ENCODE data around the gene TMEM143. TPM values are rescaled to one million over a fixed set of nuclear protein-coding genes. Genes with fewer than 3 reads are reported as not detected.

Gene TMEM143
- total RNA-seq, 1 experiment from 2014 or later, result 6.6 TPM

- in situ Hi-C loops (cut with HindIII; ENCODE audit: low pct_unique_long_range_greater_than_20kb, low sequenced_read_pairs) (no loop called here), intact Hi-C loops (cut with micrococcal nuclease; ENCODE audit: unreplicated experiment) (no loop called here)
- POLR2A ChIA-PET, result interaction anchor here (0.7 kb wide), 2 partner anchors 11 to 332 kb away, joined by 3 to 6 read pairs; partner anchors contain the start of gene SPHK2
- BruUV-seq (replicated peaks), result no TSS peak
- Histone ChIP-seq H3K36me3 (ENCODE audit: control insufficient read depth, insufficient read depth, low read length) (no peaks in the 10 kb centered on the region), H3K9me3 (ENCODE audit: control insufficient read depth, insufficient read depth, low read depth, low read length) (peaks cover 5% of the 10 kb centered on the region; the same call in 1 of the 2 replicates), H3K4me3 (ENCODE audit: low read depth in 2 of 2, low read length in 2 of 2) (no peak overlapping the region), H3K27me3 (ENCODE audit: control insufficient read depth, insufficient read depth, low read length) (no peaks in the 10 kb centered on the region), H3K27ac (ENCODE audit: low read length) (no peak overlapping the region), H3K4me1 (ENCODE audit: control insufficient read depth, insufficient read depth, low read length) (peaks cover 3% of the 10 kb centered on the region; the same call in 1 of the 2 replicates)
- DNase-seq (ENCODE audit: low read depth, low spot score), result no peak
- CTCF ChIA-PET, result interaction anchor here (0.7 kb wide), 1 partner anchor 15 kb away, joined by 8 read pairs; no protein-coding TSS in a partner anchor
- TF ChIP-seq, protein P1, sequence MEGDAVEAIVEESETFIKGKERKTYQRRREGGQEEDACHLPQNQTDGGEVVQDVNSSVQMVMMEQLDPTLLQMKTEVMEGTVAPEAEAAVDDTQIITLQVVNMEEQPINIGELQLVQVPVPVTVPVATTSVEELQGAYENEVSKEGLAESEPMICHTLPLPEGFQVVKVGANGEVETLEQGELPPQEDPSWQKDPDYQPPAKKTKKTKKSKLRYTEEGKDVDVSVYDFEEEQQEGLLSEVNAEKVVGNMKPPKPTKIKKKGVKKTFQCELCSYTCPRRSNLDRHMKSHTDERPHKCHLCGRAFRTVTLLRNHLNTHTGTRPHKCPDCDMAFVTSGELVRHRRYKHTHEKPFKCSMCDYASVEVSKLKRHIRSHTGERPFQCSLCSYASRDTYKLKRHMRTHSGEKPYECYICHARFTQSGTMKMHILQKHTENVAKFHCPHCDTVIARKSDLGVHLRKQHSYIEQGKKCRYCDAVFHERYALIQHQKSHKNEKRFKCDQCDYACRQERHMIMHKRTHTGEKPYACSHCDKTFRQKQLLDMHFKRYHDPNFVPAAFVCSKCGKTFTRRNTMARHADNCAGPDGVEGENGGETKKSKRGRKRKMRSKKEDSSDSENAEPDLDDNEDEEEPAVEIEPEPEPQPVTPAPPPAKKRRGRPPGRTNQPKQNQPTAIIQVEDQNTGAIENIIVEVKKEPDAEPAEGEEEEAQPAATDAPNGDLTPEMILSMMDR (IDR thresholded peaks at IDR 0.05), result no peak
- TF ChIP-seq POLR2AphosphoS5 (IDR thresholded peaks at IDR 0.05; ENCODE audit: low read depth, low read length), result no peak
- no peak for TF ChIP-seq REST (IDR thresholded peaks at IDR 0.05; ENCODE audit: insufficient read depth in 1 of 2, low read depth in 2 of 2, low read length in 1 of 2)
- TF ChIP-seq SIN3A (IDR thresholded peaks at IDR 0.05; ENCODE audit: borderline replicate concordance, insufficient read depth, low read depth, low read length), result no peak
- no peak for TF ChIP-seq TCF7L2 (IDR thresholded peaks at IDR 0.05; ENCODE audit: low read depth, low read length)
- ATAC-seq, result no peak
These were observed 76.0 kb downstream of the TMEM143 start for GRCh38 chr19:48287748-48288147.

DNA sequence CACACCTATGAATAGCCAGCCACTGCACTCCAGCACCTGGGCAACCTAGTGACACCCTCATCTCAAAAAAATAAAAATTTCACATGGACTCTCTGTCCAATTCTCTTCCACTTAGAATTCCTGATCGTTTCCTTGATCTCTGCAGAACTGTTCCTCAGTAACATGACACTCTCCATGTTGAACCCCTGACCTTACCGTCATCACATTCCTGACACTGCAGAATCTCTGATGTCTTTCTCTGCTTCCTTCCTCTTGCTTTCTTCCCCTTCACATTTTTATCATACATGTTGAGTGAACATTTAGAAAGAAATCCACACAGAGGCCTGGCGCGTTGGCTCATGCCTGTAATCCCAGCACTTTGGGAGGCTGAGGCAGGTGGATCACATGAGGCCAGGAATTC is 78.8 kb downstream of the TMEM143 start:
- intact Hi-C loops (cut with micrococcal nuclease; ENCODE audit: unreplicated experiment) (no loop called here), in situ Hi-C loops (cut with HindIII; ENCODE audit: low pct_unique_long_range_greater_than_20kb, low sequenced_read_pairs) (no loop called here)
- H3K9me3 ChIP-seq (ENCODE audit: control insufficient read depth, insufficient read depth, low read depth, low read length), result peaks cover 5% of the 10 kb centered on the region; the same call in 1 of the 2 replicates
- DNase-seq (ENCODE audit: low read depth, low spot score), result no peak
- BruUV-seq (replicated peaks), result no TSS peak
- H3K27ac ChIP-seq (ENCODE audit: low read length), result no peak overlapping the region
- no peak overlapping the region for H3K4me3 ChIP-seq (ENCODE audit: low read depth in 2 of 2, low read length in 2 of 2)
- no peaks in the 10 kb centered on the region for H3K4me1 ChIP-seq (ENCODE audit: control insufficient read depth, insufficient read depth, low read length)
- CTCF ChIA-PET, result no interaction called here
- no peaks in the 10 kb centered on the region for H3K36me3 ChIP-seq (ENCODE audit: control insufficient read depth, insufficient read depth, low read length)
- POLR2A ChIA-PET, result no interaction called here
- ATAC-seq, result no peak
- no peaks in the 10 kb centered on the region for H3K27me3 ChIP-seq (ENCODE audit: control insufficient read depth, insufficient read depth, low read length)
- TF ChIP-seq POLR2AphosphoS5 (IDR thresholded peaks at IDR 0.05; ENCODE audit: low read depth, low read length), result no peak
- no peak for TF ChIP-seq SIN3A (IDR thresholded peaks at IDR 0.05; ENCODE audit: borderline replicate concordance, insufficient read depth, low read depth, low read length)
- TF ChIP-seq TCF7L2 (IDR thresholded peaks at IDR 0.05; ENCODE audit: low read depth, low read length), result no peak
- TF ChIP-seq, protein P1 (IDR thresholded peaks at IDR 0.05), result no peak
- no peak for TF ChIP-seq REST (IDR thresholded peaks at IDR 0.05; ENCODE audit: insufficient read depth in 1 of 2, low read depth in 2 of 2, low read length in 1 of 2)
